Right lobe of liver (tissue), 4 donors: Measurements from ENCODE around the gene P4HA2.

Experiments
- CTCF ChIP-seq, 4 donors: fragments of 200-600 bp in 3 of 4; fragments of 450-650 bp in 1 of 4; IDR thresholded peaks; one replicate each; pipeline versions ENCODE4 v1.5.1 to v1.8.0; 2016 to 2022; ENCODE audit warnings: antibody characterized with exemption in 4 of 4, mild to moderate bottlenecking in 2 of 4
- POLR2A ChIP-seq: fragments of 450-650 bp; IDR thresholded peaks from one replicate; pipeline ENCODE4 v1.6.1; 2017; ENCODE audit warnings: antibody characterized with exemption, mild to moderate bottlenecking
- donor health status: DM: no; HTN: no; CAD: no.
- donor health status: DM: no; HTN: no; CAD: no.
- donor health status: DM: no; HTN: yes; CAD: no.

DNA sequence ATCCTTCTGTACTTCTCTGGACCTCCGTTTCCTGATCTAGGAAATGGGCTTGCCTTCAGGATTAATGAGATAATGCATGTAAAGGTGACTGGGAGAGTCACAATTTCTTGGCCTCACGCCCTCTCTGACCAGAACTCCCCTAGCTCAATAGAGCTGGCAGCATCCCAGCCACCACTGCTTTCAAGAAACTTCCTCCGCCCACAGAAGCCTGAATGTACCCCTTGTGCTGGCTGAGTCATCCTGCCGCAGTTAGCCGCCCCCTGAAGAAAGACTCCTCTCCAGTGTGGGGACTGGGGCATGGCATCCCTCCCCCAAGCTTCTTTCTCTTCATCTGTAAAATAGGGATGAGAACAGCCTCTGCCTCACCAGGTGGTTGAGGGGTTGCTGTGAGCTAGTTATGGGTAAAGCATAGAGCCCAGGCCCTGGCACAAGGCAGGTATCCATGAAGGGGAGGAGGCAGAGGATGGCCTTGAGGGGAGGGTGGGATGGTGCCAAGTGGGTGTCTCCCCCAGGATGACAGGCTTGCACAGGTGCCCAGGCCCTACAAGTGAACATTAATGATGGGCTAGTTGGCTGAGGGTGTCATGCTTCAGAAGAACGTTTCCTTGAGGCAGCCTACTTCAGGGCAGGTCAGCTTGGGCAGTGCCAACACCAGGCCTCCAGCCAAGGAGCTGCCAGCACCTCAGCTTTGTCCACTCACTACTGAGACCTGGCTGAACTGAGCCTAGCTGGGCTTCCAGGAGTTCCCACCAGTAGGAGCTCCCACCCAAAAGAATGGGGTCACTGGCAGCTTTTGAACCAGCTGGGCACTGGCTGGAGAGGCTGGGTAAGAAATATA lies 33.3 kb upstream of the P4HA2 start:
- TF ChIP-seq CTCF (IDR thresholded peaks at IDR 0.05) (no peak), POLR2A (no peak)
